Effector memory CD8-positive, alpha-beta T cell (primary cell): ENCODE data around the gene CADM2.
"Not testable (repeated sequence)": the region's sequence is repeated elsewhere in the genome, so short reads cannot be mapped to it uniquely, and the experiment has no call there.

Source experiments
- ATAC-seq: fragments of 150-1000 bp; cut with Tn5 transposase; replicated peaks from 2 replicates; pipeline ENCODE4 v1.10.0; 2021; ENCODE audit warnings: mild to moderate bottlenecking, moderate library complexity
- DNase-seq, 3 experiments: peaks; one replicate each; pipeline ENCODE4 v3.0.0; 2021
- H3K27ac Mint-ChIP-seq, 2 donors: one replicate each; pipeline ENCODE4 v1.8.0; 2022; ENCODE audit warnings: mild to moderate bottlenecking in 2 of 2, mixed read lengths in 2 of 2, moderate library complexity in 2 of 2
- H3K27me3 Mint-ChIP-seq, 2 donors: one replicate each; pipeline ENCODE4 v1.8.0; 2022; ENCODE audit warnings: mixed read lengths in 2 of 2
- H3K36me3 Mint-ChIP-seq: one replicate; pipeline ENCODE4 v1.8.0; 2022; ENCODE audit warnings: mild to moderate bottlenecking, moderate library complexity, mixed read lengths; ENCODE audit not compliant: insufficient read depth
- H3K4me1 Mint-ChIP-seq, 2 donors: one replicate each; pipeline ENCODE4 v1.8.0; 2022; ENCODE audit warnings: low read depth in 2 of 2, mixed read lengths in 2 of 2
- H3K4me3 Mint-ChIP-seq, 2 donors: one replicate each; pipeline ENCODE4 v1.8.0; 2022; ENCODE audit warnings: mild to moderate bottlenecking in 2 of 2, mixed read lengths in 2 of 2, moderate library complexity in 2 of 2
- H3K9me3 Mint-ChIP-seq, 2 donors: one replicate each; pipeline ENCODE4 v1.8.0; 2022; ENCODE audit warnings: mixed read lengths in 2 of 2
- total RNA-seq, 9 experiments: gene quantifications; one replicate each; lab custom pipeline; 2026; lab: John Stamatoyannopoulos, UW

Gene CADM2
- 0 to 0.74 (median 0) reads per million in 9 experiments for total RNA-seq

DNA sequence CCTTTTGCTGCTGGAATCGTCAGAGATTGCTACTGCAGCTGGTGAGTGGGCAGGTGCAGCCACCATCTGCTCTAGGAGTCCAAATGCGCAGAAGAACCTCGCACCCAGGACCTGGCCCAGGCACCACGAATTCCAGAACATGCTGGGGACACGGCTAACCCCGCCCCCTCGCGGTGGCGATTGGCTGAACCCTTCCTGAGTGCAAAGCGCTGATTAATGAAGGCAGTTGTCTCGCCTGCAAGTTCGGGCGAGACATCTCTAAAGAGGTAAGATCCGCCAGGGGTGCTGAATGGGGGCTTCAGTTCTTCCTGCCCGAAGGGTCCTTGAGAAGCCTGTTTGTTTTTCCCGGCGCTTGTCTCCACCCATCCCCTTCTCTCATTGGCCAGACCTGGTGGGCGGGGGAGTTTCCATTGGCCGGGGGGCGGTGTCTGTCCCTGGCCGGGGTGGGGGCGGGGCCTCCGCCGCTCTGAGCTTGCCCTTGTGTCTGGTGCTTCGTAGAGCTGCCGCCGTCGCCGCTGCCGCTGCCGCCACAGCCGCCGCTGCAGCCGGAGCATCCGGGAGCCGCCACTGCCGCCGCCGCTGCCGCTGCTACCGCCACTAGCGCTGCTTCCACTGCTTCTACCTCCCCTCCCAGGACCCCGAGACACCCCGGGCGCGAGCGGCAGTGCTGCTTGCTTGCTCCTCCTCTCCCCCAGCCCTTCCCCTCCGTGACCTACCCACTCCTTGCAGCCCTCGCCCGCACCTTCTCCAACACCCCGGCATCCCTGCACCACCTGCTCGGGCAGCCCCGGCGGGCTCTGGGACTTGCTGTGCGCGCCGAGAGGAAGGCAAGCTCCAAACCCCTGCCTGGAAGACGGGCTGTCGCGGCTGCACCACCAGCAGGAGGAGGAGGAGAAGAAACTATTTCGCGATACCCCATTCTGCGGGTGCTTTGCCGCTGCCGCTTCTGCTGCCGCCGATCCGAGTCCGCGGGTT, at the start of gene CADM2:
TSS of gene CADM2 (plus strand) at position 495 of the 975 bp plus-strand sequence.
- DNase-seq (peak in 1 of 3 experiments; percentile 3), ATAC-seq (peak; percentile 73)

GRCh38 chr3:84918592-84918991, 40.2 kb upstream of the CADM2 start:
- H3K4me3 Mint-ChIP-seq = not testable (repeated sequence)

More for the DNA sequence above, at the start of gene CADM2:
- Mint-ChIP-seq H3K27me3 (peaks cover 17 to 39% of the 10 kb centered on the region in 2 donors), H3K27ac (no peak within 1 kb of the TSS), H3K9me3 (peaks cover 8% of the 10 kb centered on the region in 2 donors), H3K36me3 (no peaks in the 10 kb centered on the region), H3K4me3 (peak within 1 kb of the TSS; percentile 48 to 61), H3K4me1 (peaks cover 0 to 2% of the 10 kb centered on the region in 2 donors)

DNA sequence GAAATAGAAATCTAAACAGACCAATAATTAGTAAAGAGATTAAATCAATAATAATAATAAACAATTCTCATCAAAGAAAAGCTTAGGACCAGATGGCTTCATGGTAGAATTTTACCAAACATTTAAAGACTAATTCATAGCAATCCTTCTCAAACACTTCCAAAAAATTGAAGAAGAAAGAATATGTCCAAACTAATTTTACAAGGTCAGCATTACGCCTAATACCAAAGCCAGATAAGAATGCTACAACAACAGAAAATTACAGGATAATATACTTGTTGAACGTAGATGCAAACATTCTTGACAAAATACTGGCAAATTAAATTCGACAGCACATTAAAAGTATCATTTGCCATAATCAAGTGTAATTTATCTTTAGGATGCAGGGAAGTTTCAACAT, 36.1 kb upstream of the CADM2 start:
- ATAC-seq = no peak
- Mint-ChIP-seq H3K27me3 (no peaks in the 10 kb centered on the region), H3K9me3 (peaks cover 5 to 22% of the 10 kb centered on the region in 2 donors), H3K4me3 (no peak overlapping the region), H3K36me3 (no peaks in the 10 kb centered on the region), H3K4me1 (no peaks in the 10 kb centered on the region), H3K27ac (no peak overlapping the region)
- no peak for DNase-seq

More at GRCh38 chr3:84918592-84918991, 40.2 kb upstream of the CADM2 start:
- not testable (repeated sequence) for DNase-seq, ATAC-seq, H3K36me3 Mint-ChIP-seq, H3K27me3 Mint-ChIP-seq, H3K27ac Mint-ChIP-seq, H3K4me1 Mint-ChIP-seq
- H3K9me3 Mint-ChIP-seq = peaks cover 5 to 27% of the 10 kb centered on the region in 2 donors

DNA sequence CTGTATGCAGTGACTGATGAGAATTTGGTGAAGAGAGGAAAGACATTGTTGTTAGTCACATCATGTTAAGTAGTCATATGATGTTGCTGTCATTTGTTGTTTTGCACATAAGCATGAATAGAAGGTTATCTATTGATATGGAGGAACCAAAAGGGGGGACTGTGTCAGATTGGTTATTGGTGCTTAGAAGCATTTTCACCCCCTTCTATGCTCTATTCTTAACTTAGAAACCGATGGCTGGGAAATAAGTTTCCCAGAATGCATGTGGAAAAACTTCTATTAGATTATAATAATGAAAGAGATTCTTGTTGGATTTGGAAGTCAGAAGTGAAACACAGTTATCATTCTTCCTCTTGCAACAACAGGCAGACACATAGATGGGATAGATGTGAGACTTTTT, 33.2 kb upstream of the CADM2 start:
- Mint-ChIP-seq H3K27ac (no peak overlapping the region), H3K4me3 (no peak overlapping the region), H3K4me1 (no peaks in the 10 kb centered on the region), H3K36me3 (no peaks in the 10 kb centered on the region), H3K9me3 (peaks cover 10 to 15% of the 10 kb centered on the region in 2 donors), H3K27me3 (no peaks in the 10 kb centered on the region)
- ATAC-seq (no peak), DNase-seq (no peak)

- Mint-ChIP-seq H3K9me3 (peaks cover 0 to 3% of the 10 kb centered on the region in 2 donors), H3K36me3 (no peaks in the 10 kb centered on the region), H3K27me3 (no peaks in the 10 kb centered on the region), H3K27ac (no peak overlapping the region), H3K4me3 (no peak overlapping the region), H3K4me1 (no peaks in the 10 kb centered on the region)
- DNase-seq = no peak
- no peak for ATAC-seq
Observed at GRCh38 chr3:84943379-84943778, 15.4 kb upstream of the CADM2 start.

- H3K4me3 Mint-ChIP-seq = no peak overlapping the region
Observed at GRCh38 chr3:84946240-84946639, 12.5 kb upstream of the CADM2 start.

DNA sequence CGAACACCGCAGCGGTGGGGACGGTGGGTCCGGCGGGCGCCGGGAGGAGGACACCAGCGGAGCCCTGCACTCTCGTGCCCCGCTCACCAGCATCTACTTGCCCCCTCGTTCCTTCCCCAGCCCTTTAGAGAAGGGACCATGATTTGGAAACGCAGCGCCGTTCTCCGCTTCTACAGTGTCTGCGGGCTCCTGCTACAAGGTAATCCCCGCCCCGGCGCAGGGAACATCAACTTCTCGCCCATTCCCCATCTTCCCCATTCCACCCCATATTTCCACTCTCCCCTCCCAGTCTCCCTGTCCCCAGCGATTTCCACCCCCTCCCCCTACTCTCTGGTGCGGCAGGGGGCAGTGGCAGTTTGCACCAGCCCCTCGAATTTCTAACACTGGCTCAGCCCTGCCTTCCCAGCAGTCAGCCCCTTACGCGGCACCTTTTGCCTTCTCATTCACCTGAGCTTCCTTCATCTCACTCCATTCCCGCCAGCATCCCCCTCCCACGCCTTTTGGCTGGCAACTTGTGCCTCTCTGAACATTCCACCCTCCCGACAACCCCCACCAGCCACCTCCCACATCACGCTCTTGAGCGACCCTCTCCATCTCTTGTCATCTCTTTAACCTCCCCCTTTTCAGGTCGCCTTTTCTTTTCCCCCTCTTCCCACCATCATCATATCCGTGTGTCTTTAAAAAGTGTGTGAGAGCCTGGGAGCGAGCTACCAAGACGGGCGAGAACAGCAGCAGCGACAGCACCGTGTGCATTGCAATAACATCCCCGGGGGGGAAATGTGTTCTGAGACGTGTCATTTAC, 882 bp downstream of the CADM2 start:
- DNase-seq (no peak), ATAC-seq (no peak)
- Mint-ChIP-seq H3K4me1 (peaks cover 0 to 2% of the 10 kb centered on the region in 2 donors), H3K36me3 (no peaks in the 10 kb centered on the region), H3K27me3 (peaks cover 17 to 39% of the 10 kb centered on the region in 2 donors), H3K4me3 (peak overlapping the region; percentile 10 to 48), H3K27ac (no peak overlapping the region), H3K9me3 (peaks cover 8% of the 10 kb centered on the region in 2 donors)

More at GRCh38 chr3:84946240-84946639, 12.5 kb upstream of the CADM2 start:
- Mint-ChIP-seq H3K27me3 (no peaks in the 10 kb centered on the region), H3K36me3 (no peaks in the 10 kb centered on the region), H3K9me3 (peaks cover 7 to 12% of the 10 kb centered on the region in 2 donors), H3K4me1 (no peaks in the 10 kb centered on the region), H3K27ac (no peak overlapping the region)
- ATAC-seq (no peak), DNase-seq (no peak)

DNA sequence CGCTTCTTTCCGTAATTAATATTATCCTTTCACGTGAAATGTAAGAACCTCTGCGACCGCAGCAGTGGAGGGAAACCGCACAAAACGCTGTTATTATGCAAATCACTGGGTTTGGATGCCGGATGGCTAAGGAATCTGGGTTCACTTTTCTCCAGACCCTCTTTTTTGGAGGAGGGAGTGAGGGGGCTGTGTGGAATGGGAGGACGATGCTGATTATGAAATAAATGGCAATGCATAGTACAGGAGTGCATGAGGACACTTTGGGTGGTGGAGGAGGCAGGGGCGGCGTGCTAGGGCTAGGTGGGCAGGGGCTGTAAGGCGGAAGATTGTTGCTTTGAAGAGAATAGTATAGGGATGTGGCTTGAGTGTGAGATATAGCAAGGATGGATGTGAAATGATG, 1.8 kb downstream of the CADM2 start:
- Mint-ChIP-seq H3K4me3 (peak overlapping the region in 1 of 2 donors; percentile 19), H3K27ac (no peak overlapping the region), H3K36me3 (no peaks in the 10 kb centered on the region), H3K9me3 (peaks cover 8% of the 10 kb centered on the region in 2 donors), H3K4me1 (peaks cover 0 to 2% of the 10 kb centered on the region in 2 donors), H3K27me3 (peaks cover 17 to 39% of the 10 kb centered on the region in 2 donors)
- DNase-seq (no peak), ATAC-seq (no peak)

GRCh38 chr3:84961011-84961410, 2.2 kb downstream of the CADM2 start:
- Mint-ChIP-seq H3K27me3 (peaks cover 17 to 39% of the 10 kb centered on the region in 2 donors), H3K36me3 (no peaks in the 10 kb centered on the region), H3K4me3 (peak overlapping the region in 1 of 2 donors; percentile 19)

DNA sequence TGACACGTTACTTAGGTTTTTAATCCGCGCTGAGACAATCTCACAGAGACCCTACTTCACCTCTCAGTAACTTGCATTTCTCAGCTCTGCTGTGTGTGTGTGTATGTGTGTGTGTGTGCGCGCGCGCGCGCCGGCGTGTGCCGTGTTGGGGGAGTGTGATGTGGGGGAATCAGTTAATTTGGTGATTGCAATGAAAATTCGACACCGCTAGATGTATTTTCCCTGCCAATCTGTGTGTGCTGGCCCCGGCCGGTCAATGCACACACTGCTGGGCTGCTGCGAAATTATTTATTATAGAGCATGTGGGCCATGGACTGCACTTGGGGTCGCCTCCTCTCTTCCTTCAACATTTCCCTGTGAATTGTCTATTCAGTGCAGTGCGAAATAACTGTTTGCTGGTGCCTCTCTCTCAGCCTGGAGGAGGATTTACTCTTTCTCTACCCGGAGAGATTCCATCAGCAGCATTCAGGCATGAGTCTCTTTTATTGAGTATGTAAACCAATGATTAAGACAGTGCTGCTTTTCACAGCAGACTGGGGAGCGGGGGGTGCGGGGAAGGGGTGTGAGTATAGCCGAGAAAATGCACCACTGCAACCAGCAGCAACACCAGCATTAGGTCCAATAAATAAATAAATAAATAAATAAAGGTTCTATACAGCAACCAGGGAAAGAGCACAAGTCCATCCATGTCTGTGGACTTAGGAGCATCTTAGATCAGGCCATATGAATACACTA, 2.9 kb downstream of the CADM2 start:
- H3K4me1 Mint-ChIP-seq = peaks cover 0 to 2% of the 10 kb centered on the region in 2 donors
- H3K36me3 Mint-ChIP-seq = no peaks in the 10 kb centered on the region
- no peak overlapping the region for H3K27ac Mint-ChIP-seq
- ATAC-seq = no peak
- no peak for DNase-seq
- H3K4me3 Mint-ChIP-seq = no peak overlapping the region
- peaks cover 8% of the 10 kb centered on the region in 2 donors for H3K9me3 Mint-ChIP-seq
- H3K27me3 Mint-ChIP-seq = peaks cover 17 to 39% of the 10 kb centered on the region in 2 donors

More at GRCh38 chr3:84961011-84961410, 2.2 kb downstream of the CADM2 start:
- DNase-seq = no peak
- no peak for ATAC-seq
- Mint-ChIP-seq H3K27ac (no peak overlapping the region), H3K9me3 (peaks cover 8% of the 10 kb centered on the region in 2 donors), H3K4me1 (peaks cover 0 to 2% of the 10 kb centered on the region in 2 donors)

DNA sequence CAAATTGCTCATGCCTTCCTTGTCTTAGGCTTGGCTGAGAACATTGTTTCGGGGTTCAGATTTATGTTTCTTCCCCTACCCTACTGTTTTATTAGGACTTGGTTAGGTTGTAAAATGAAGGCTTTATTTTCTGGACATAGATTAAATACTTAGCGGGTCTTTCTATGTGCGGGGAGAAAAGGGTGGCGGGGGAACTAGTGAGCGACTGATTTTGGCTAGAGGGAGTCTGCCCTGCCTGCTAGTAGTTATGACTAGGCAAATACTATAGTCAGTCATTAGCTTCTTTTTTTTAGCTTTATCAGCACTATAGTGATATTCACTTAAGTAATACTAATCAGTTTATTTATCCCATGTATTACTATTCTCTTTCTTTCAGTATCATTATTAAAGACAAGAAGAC, 3.6 kb downstream of the CADM2 start:
- ATAC-seq (no peak), DNase-seq (no peak)
- H3K9me3 Mint-ChIP-seq = peaks cover 8% of the 10 kb centered on the region in 2 donors

GRCh38 chr3:84963137-84963536, 4.3 kb downstream of the CADM2 start:
- H3K4me1 Mint-ChIP-seq = peaks cover 0 to 2% of the 10 kb centered on the region in 2 donors
- no peak overlapping the region for H3K27ac Mint-ChIP-seq
- H3K9me3 Mint-ChIP-seq = peaks cover 8% of the 10 kb centered on the region in 2 donors
- ATAC-seq (no peak), DNase-seq (no peak)
- peaks cover 17 to 38% of the 10 kb centered on the region in 2 donors for H3K27me3 Mint-ChIP-seq
- H3K4me3 Mint-ChIP-seq = no peak overlapping the region
- no peaks in the 10 kb centered on the region for H3K36me3 Mint-ChIP-seq

More for the DNA sequence above, 3.6 kb downstream of the CADM2 start:
- Mint-ChIP-seq H3K4me1 (peaks cover 0 to 2% of the 10 kb centered on the region in 2 donors), H3K4me3 (no peak overlapping the region), H3K27me3 (peaks cover 17 to 39% of the 10 kb centered on the region in 2 donors), H3K27ac (no peak overlapping the region), H3K36me3 (no peaks in the 10 kb centered on the region)
